HCT116 (cell line): ENCODE data around the gene MBTD1. TPM values are rescaled to one million over a fixed set of nuclear protein-coding genes. Genes with fewer than 3 reads are reported as not detected.

Experiments used
- ATAC-seq: fragments of 200-7000 bp; cut with Tn5 transposase; 2 replicates; pipeline ENCODE4 v1.9.1; 2020; ENCODE audit warnings: mild to moderate bottlenecking, moderate library complexity
- BruUV-seq: library from RNA; stranded (reverse); fragments of 400-500 nt; replicated peaks from 2 replicates; lab custom pipeline; 2021; lab: Mats Ljungman, UMichigan
- CTCF ChIA-PET: fragments of 300-600 bp; sonication (Branson Sonifier 250); formaldehyde crosslinking; loops from one replicate; lab custom pipeline; 2021; ENCODE audit warnings: antibody characterized with exemption; lab: Charles Lee
- POLR2A ChIA-PET: fragments of 300-600, 350-600 bp; sonication (Branson Sonifier 250); formaldehyde crosslinking; loops from one replicate; lab custom pipeline; 2021; ENCODE audit warnings: antibody characterized with exemption; lab: Charles Lee
- RAD21 ChIA-PET, 2 experiments: fragments of 300-600 bp; sonication (Branson Sonifier 250); formaldehyde crosslinking; loops; one replicate each; lab custom pipeline; 2023; ENCODE audit warnings: low total read pairs in 2 of 2; ENCODE audit not compliant: uncharacterized antibody in 2 of 2, unreplicated experiment in 2 of 2, low non-redundant PET in 1 of 2; lab: Charles Lee
- DNase-seq: peaks from one replicate; pipeline ENCODE4 v3.0.0-alpha.2; 2010; ENCODE audit warnings: low read depth, low spot score
- H2AFZ ChIP-seq: fragments of 200-600 bp; shearing (Covaris generic), sonication (generic); 2 replicates; pipeline ENCODE4 v1.6.1; 2017; ENCODE audit warnings: low read depth, mixed run types, mixed read lengths, antibody characterized with exemption, low read length; ENCODE audit not compliant: poor library complexity, severe bottlenecking
- H3K27ac ChIP-seq: 2 replicates; pipeline ENCODE4 v1.5.1; 2012; ENCODE audit warnings: low read depth, low read length
- H3K27me3 ChIP-seq: fragments of 200-600 bp; sonication (generic); 2 replicates; pipeline ENCODE4 v1.6.1; 2016; ENCODE audit warnings: mixed run types, low read length, mixed read lengths; ENCODE audit not compliant: insufficient read depth
- H3K36me3 ChIP-seq, 2 experiments: fragments of 200-500 bp in 1 of 2; fragments of 200-600 bp in 1 of 2; sonication (Bioruptor generic) in 1 of 2; sonication (generic) in 1 of 2; 2 replicates each; pipeline versions ENCODE4 v1.5.1 to v1.6.1; 2014 to 2016; ENCODE audit warnings: low read length in 2 of 2, inconsistent platforms in 1 of 2, mixed read lengths in 1 of 2, mixed run types in 1 of 2; ENCODE audit not compliant: insufficient read depth in 2 of 2, control insufficient read depth in 1 of 2
- H3K4me1 ChIP-seq, 2 experiments: fragments of 200-600 bp in 1 of 2; sonication (generic) in 1 of 2; 2 replicates each; pipeline versions ENCODE4 v1.5.1 to v1.6.1; 2012 to 2017; ENCODE audit warnings: low read length in 2 of 2, inconsistent platforms in 1 of 2, mild to moderate bottlenecking in 1 of 2, mixed read lengths in 1 of 2, mixed run types in 1 of 2, moderate library complexity in 1 of 2; ENCODE audit not compliant: insufficient read depth in 2 of 2, control insufficient read depth in 1 of 2
- H3K4me2 ChIP-seq: fragments of 200-600 bp; sonication (generic); 2 replicates; pipeline ENCODE4 v1.6.1; 2017; ENCODE audit warnings: mixed run types, low read length, mixed read lengths
- H3K4me3 ChIP-seq, 2 experiments: fragments of 200-600 bp in 1 of 2; sonication (generic) in 1 of 2; replicated peaks in 1 of 2; 2 replicates each; pipeline ENCODE4 v1.5.1; 2011 to 2016; ENCODE audit warnings: low read length in 2 of 2, control low read depth in 1 of 2, low read depth in 1 of 2, mild to moderate bottlenecking in 1 of 2, mixed read lengths in 1 of 2, mixed run types in 1 of 2
- H3K79me2 ChIP-seq: fragments of 200-600 bp; sonication (generic); 2 replicates; pipeline ENCODE4 v1.6.1; 2017; ENCODE audit warnings: mild to moderate bottlenecking, mixed run types, low read length, moderate library complexity, mixed read lengths; ENCODE audit not compliant: insufficient read depth
- H3K9ac ChIP-seq: fragments of 200-600 bp; sonication (generic); 2 replicates; pipeline ENCODE4 v1.6.1; 2016; ENCODE audit warnings: low read length, mixed read lengths
- H3K9me2 ChIP-seq: fragments of 200-600 bp; sonication (generic), shearing (Covaris generic); 2 replicates; pipeline ENCODE4 v1.6.1; 2017; ENCODE audit warnings: mixed run types, mild to moderate bottlenecking, moderate library complexity; ENCODE audit not compliant: insufficient read depth
- H3K9me3 ChIP-seq, 2 experiments: fragments of 200-500 bp in 1 of 2; fragments of 200-600 bp in 1 of 2; sonication (Bioruptor generic) in 1 of 2; sonication (generic) in 1 of 2; 2 replicates each; pipeline ENCODE4 v1.6.1; 2014 to 2017; ENCODE audit warnings: low read length in 2 of 2, mixed read lengths in 2 of 2, inconsistent platforms in 1 of 2, low read depth in 1 of 2, mild to moderate bottlenecking in 1 of 2, mixed run types in 1 of 2, moderate library complexity in 1 of 2; ENCODE audit not compliant: control insufficient read depth in 1 of 2, insufficient read depth in 1 of 2
- H4K20me1 ChIP-seq: fragments of 200-600 bp; sonication (generic), shearing (Covaris generic); 2 replicates; pipeline ENCODE4 v1.6.1; 2017; ENCODE audit warnings: mixed run types, mild to moderate bottlenecking, moderate library complexity; ENCODE audit not compliant: insufficient read depth
- CBX3 ChIP-seq: IDR thresholded peaks from 2 replicates; pipeline ENCODE4 v1.6.1; 2012; ENCODE audit warnings: low read depth
- CEBPB ChIP-seq: IDR thresholded peaks from 2 replicates; pipeline ENCODE4 v1.6.1; 2012; ENCODE audit warnings: low read depth
- EGR1 ChIP-seq: IDR thresholded peaks from 2 replicates; pipeline ENCODE4 v1.6.1; 2012; ENCODE audit warnings: low read depth
- ELF1 ChIP-seq: IDR thresholded peaks from 2 replicates; pipeline ENCODE4 v1.6.1; 2012; ENCODE audit warnings: low read depth, borderline replicate concordance
- EZH2 ChIP-seq: fragments of 200-600 bp; sonication (generic); IDR thresholded peaks from 2 replicates; pipeline ENCODE4 v1.6.1; 2017; ENCODE audit warnings: antibody characterized with exemption, mixed run types
- POLR2AphosphoS5 ChIP-seq: IDR thresholded peaks from 2 replicates; pipeline ENCODE4 v1.6.1; 2011; ENCODE audit warnings: mild to moderate bottlenecking, low read depth, low read length, moderate library complexity
- SRF ChIP-seq: IDR thresholded peaks from 2 replicates; pipeline ENCODE4 v1.6.1; 2012; ENCODE audit warnings: low read depth
- TCF7L2 ChIP-seq: IDR thresholded peaks from 2 replicates; pipeline ENCODE4 v1.7.0; 2011; ENCODE audit warnings: borderline replicate concordance, inconsistent platforms; ENCODE audit not compliant: insufficient read depth, insufficient read length; ENCODE audit errors: extremely low read depth
- ZBTB33 ChIP-seq: IDR thresholded peaks from 2 replicates; pipeline ENCODE4 v1.6.1; 2011; ENCODE audit warnings: mild to moderate bottlenecking, low read length, moderate library complexity; ENCODE audit not compliant: insufficient replicate concordance; ENCODE audit errors: extremely low read depth
- ZFX ChIP-seq: fragments of 450-650 bp; IDR thresholded peaks from 2 replicates; pipeline ENCODE4 v1.6.1; 2017
- ZNF274 ChIP-seq: fragments of 200-500 bp; sonication (Bioruptor generic); IDR thresholded peaks from 2 replicates; pipeline ENCODE4 v1.6.1; 2014; ENCODE audit warnings: mild to moderate bottlenecking, low read depth, low read length, inconsistent platforms
- intact Hi-C: fragments of 100-400 bp; cut with micrococcal nuclease; formaldehyde crosslinking; loops from 2 replicates; pipeline ENCODE4 v1.10.0; 2022
- total RNA-seq: library from RNA; stranded (reverse); gene quantifications from one replicate; pipeline ENCODE4 v1.2.1, GENCODE V29; 2021; ENCODE audit not compliant: unreplicated experiment

Gene MBTD1
- total RNA-seq, 1 experiment from 2014 or later: 27.3 TPM

GRCh38 chr17:51135956-51136355 is 123.9 kb downstream of the MBTD1 start:
- CTCF ChIA-PET: interaction anchor here (1.9 kb wide), 1 partner anchor 17 kb away, joined by 7 read pairs; the partner anchor contains the start of gene NME1
- intact Hi-C loops: no loop called here
- Histone ChIP-seq H3K4me1 (peaks cover 6 to 16% of the 10 kb centered on the region in 2 experiments), H3K27me3 (no peaks in the 10 kb centered on the region), H4K20me1 (no peaks in the 10 kb centered on the region), H3K27ac (no peak overlapping the region), H3K79me2 (no peaks in the 10 kb centered on the region), H3K9me3 (no peaks in the 10 kb centered on the region), H3K9ac (no peak overlapping the region), H3K36me3 (no peaks in the 10 kb centered on the region), H3K9me2 (no peaks in the 10 kb centered on the region), H3K4me3 (no peak overlapping the region), H2AFZ (no peak overlapping the region), H3K4me2 (no peak overlapping the region)
- no TSS peak for BruUV-seq
- no peak for DNase-seq
- POLR2A ChIA-PET: interaction anchor here (1.1 to 1.4 kb wide), 2 partner anchors 9 to 14 kb away, joined by 3 to 4 read pairs; no protein-coding TSS in a partner anchor
- RAD21 ChIA-PET: no interaction called here
- TF ChIP-seq ZNF274 (no peak), CEBPB (no peak), ELF1 (no peak), ZBTB33 (no peak), CBX3 (no peak), TCF7L2 (no peak), SRF (no peak), EGR1 (no peak), POLR2AphosphoS5 (no peak), ZFX (no peak), EZH2 (no peak)
- ATAC-seq: no peak
